GM19452 (cell line): ENCODE measurements around the gene UTF1.

Source experiments
- ATAC-seq: cut with Tn5 transposase; IDR thresholded peaks from one replicate; pipeline ENCODE4 v1.9.1; 2021; ENCODE audit not compliant: unreplicated experiment

The UTF1 gene

DNA sequence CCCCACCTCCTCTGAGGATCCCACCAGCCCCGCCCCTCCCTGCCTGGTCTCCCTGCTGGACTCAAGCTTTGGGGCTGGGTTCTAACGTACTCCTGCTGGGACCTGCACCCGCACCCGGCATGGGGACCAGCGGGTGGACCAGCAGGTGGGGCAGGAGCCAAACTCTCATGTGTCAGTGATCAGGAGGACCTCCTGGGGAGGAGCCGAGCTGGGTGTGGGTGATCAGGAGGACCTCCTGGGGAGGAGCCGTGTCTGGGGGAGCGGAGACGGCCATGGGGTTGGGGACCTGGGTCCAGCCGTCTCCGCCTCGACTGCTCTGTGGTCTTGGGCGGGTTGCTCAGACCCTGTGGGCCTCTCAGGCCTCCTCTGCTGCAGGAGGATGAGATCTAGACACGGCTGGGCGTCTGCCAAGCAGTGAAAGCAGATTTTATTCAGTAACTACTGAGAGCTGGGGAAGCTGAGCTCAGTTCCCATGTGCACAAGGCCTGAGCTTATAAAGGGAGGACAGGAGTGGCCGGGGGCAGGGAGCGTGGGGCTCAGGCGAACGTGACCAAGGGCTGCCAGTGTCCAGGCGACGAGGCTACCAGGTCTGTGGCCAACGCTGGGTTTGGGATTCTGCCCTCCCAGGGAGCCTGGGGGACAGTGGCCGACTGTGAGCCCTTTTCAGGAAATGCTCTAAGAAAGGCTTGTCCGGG, 33.6 kb upstream of the UTF1 start:
- no peak for ATAC-seq

DNA sequence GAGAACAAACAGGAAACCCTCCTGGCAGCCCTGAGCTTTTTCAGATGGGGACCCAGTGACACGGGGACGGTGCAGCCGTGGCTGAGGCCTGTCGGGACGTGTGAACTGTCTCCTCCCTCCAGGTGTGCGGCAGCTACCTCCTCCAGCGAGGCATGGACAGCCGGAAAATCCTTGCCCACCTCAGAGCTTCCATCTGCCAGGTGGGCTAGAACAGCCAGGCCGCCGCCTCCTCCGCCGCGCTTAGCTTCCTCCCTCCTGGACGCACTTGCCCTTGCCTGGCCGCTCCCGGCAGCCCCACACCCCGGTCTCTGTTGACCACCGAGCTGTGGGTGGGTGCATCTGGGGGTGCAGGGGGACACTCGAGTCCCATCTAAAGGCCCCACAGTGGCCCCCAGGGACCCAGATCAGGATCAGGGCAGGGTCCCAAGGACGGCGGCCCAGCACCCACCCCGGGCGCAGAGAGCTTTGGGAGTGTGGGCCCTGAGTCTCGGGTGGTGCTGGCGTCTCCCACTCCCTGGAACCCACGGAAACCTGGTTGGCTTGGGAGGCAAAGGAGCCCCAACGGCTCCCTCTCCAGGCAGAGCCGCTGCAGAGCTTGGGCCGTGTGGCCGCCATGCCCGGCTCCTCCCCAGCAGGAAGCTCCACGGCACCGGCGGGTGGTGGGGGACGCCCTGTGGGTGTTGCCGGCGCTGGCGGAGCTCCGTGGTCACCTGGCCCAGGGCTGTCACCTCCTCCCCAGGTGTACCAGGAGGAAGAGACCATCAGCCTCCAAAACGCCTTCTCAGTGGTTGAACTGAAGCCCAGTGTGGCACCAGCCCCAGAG, 32.9 kb upstream of the UTF1 start:
- ATAC-seq, result no peak

DNA sequence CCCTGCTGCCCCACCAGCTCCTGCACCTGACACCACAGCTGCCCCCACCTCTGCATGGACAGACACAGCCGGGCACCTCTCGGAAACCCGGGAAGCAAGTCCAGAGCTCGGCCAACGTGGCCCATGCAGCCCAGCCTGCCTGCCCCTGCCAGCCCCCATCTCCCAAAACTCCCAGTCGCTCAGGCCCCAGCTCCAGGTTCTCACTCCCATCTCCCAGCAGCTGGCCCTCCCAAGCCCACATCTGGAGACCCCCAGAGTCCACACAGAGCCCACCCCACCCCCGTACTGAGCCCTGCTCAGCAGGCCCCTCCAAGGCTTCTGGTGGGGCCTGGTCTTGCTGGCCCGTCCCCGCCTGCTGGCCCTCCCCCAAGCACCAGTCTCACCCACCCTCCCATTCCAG, 32.2 kb upstream of the UTF1 start:
- ATAC-seq, result no peak

DNA sequence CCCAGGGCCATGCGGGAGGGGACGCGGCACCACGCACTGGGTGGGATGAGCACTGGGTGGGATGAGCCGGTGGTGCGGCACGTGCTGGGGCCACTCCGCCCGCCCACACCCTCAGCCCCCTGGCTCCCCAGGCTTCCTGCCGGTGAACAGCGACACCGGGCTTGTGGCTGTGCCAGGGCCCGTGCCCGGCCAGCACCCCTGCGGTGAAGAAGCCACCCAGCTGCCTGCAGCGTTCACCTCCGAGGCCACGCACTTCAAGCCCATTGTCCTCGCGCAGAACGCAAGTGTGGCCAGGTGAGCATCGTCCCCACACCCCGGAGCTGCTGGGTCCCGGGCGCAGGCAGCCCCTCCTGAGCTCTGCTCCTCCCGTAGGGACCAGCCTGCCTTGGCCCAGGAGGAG, 31.8 kb upstream of the UTF1 start:
- ATAC-seq, result no peak

DNA sequence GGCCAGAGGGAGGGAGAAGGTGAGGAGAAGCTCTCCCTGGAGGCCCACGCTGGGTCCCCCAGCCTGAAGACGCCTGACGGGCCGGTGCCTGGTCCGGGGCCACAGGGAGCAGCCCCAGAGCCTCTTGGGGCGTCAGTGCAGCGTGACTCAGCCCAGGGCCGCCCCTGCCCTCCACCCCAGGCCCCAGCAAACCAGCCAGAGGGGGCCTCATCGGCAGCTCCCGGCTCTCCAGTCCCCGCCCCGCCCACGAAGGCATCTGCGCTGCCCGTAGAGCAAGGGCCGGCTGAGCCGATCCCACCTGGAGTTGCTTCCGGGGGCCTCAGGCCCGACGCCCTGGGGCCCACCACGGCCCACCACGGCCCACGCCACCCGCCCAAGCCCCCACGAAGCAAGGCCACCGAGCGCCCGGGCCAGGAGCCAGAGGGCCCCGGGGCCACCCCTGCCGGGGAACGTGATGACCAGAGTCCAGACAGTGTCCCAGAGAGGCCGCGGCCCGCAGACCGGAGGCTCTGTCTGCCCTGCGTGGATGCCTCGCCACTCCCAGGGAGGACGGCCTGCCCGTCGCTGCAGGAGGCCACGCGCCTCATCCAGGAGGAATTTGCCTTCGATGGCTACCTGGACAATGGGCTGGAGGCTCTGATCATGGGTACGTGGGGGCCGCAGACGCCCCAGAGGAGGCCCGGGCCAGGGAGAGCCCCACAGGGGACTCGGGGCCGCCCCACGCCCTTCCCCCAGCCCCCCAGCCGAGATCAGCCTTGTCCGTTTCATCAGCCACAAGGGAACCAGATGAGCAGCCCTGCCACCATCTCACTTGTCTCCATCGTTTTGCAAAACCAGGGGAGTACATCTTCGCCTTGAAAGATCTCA, 31.2 kb upstream of the UTF1 start:
- ATAC-seq, result no peak

DNA sequence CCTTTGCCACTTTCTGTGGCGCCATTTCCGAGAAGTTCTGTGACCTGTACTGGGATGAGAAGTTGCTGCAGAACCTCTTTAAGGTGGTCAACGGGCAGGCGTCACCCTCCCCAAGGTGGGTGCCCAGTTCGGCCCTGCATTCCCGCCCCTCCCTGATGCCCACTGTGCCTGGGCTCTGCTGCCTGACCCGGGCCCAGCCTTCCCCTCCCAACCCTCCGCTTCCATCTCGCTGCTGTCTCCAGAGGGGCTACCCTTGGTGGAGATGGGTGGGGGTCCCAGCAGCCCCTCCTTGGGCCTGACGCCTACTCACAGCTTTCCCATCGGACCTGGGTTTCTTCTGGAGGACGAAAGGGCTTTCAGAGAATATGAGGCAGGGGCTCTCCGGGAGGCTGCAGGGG, 30.5 kb upstream of the UTF1 start:
- no peak for ATAC-seq

DNA sequence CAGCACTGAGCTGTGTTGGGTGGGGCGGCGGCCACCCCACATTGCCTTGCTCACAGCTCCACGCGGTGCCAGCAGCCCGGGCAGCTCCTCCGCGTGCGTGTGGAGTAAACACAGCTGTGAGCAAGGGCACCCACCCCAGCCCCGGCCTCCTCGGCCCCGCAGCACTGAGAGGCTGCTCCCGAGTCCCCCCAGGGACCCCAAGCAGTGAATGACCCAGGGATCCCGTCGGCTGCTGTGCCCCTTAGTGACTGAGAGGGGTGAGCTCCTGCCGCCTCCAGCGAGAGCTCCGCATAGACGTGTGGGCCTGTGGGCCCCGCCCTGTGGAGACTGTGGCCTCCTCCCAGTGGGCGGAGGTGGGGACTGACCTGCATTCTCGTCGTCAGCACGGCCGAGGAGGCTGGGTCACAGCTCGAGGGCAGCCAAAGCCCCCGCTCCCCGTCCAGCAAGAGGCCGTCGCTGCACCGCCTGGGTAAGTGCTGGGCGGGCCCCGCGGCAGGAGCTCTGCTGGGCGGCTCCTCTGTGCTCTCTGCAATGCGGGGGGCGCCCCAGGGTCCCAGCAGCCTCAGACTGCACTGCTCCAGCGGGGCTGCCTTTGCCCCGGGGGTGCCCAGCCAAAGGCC, 29.9 kb upstream of the UTF1 start:
- ATAC-seq, result no peak

DNA sequence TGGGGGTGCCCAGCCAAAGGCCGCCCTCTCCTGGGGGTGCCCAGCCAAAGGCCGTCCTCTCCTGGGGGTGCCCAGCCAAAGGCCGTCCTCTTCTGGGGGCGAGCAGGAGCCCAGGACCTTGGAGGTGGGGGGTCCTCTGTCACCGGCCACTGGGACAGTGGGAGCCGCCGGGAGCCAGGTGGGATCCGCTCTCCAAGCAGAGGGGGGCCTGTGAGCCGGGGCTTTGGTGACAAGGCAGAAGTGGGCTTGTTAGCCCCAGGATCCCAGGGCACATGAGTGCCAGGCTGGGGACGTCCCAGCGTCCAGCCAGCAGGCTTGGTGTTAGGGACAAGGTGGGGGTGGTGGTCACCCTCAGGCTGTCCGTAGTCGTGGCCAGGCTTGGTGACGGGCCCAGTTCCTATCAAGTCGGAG, 29.4 kb upstream of the UTF1 start:
- ATAC-seq, result no peak

DNA sequence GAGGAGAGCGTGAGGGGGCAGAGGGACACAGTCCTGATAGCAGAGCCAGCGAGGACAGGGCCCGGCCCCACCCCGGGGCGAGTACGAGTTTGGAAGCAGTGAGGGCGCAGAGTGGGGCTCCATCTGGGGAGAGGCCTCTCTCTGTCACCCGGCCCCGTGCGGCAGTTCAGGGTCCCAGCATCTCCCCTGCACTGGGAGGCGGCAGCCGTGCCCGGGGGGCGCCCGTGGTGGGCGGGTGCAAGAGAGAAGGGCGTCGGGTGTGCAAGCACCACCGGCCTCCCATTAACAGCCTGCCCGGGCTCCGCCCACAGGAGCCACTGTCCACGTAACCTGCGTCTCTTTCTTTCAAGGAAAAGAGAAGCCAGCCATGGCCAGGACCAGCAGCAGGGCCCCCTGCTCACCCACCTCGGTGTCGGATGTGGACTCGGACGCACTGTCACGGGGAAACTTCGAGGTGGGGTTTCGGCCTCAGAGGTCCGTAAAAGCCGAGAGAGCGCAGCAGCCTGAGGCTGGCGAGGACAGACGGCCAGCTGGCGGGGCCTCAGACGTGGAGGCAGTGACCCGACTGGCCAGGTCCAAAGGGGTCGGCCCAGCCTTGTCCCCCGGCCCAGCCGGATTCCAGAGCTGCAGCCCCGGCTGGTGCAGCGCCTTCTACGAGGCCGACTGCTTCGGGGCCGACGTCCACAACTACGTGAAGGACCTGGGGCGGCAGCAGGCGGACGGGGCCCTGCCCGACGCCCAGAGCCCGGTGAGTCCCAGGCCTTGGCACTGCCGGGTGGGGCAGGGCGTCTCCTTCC, 28.7 kb upstream of the UTF1 start:
- ATAC-seq, result no peak

DNA sequence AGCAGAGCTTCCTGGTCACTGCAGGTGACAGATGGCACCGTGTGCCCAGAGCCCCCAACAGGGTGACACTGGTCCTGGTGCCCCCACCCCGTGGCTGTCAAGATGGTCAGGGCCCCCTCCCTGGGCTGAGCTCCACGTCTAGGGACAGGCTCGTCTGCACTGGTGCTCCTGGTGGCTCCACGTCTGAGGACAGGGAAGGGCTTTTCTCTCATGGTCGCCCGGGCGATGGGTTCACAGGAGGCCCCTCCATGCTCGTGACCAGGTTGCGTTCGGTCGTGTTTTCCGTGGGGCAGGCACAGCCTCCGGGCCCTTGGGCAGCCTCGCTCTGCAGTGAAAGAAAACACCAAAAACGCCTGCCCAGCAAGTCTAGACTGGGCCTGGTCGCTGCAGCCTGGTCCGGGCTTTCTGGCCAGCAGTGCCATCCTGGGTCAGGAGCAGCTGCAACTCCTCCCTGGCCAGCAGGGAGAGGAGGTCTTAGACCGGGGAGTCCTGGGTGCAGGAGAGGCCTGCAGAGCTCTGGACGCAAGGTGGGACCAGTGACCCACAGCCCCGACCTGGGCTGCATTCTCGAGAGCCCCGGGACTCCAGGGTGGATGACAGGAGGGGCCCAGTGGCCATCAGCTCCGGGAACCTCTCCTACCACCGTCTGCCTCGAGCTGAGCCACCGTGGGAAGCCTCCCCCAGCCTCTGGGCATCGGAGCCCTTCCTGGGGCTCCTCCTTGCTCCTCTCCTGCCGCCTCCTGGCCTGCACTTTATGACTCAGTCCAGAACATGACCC, 27.9 kb upstream of the UTF1 start:
- ATAC-seq, result no peak

DNA sequence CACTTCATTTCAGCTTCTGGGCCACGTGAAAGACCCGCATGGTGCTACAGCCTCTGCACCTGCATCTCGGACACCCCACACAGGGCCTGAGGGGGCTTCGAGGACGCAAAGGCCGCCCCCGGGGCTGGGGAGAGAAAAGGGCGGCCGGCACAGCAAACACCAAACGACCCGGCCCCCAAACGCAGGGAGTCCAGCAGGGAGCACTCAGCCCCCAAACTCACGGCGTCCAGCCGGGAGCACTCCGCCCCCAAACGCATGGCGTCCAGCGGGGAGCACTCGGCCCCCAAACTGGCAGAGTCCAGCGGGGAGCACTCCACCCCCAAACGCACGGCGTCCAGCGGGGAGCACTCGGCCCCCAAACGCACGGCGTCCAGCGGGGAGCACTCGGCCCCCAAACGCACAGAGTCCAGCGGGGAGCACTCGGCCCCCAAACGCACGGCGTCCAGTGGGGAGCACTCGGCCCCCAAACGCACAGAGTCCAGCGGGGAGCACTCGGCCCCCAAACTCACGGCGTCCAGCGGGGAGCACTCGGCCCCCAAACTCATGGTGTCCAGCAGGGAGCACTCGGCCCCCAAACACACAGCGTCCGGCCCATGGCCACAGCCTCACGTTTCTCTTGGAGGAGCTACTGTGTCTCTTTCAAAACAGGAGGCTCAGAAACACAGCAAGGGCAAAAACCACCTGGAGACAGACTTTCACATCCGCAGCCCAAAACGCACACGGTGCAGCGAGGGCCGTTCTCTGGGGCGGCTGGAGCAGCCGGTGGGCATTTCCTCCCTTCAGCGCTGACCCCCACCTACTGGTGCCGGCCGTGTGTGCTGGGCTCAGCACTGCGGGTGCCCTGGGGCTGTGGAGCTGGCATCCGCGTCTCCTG, 27.0 kb upstream of the UTF1 start:
- no peak for ATAC-seq

DNA sequence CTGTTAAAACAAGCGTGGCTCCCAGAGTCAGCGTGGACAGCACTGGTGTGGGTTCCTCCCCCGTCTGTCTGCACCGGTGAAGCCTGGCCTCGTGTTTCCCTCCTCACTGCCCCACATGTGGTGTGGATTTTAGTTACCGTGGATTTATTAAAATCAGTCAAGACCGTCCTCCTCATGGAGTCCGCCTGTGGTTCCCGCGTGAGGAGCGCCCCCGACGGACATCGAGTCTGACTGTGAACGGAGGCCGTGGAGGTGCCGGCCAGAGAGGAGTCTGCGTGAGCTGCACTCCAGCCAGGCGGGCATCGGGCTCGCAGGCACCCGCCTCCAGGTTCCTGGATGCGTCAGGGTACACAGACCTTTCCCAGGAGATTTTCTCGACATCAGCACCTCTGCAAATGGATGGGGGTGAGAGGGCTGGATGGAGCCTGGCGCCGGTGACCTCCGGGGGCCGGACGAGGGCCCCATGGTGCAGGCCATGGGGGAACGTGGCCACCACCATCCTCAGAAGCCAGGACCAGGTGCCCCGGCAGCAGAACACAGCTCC, 26.3 kb upstream of the UTF1 start:
- ATAC-seq, result no peak

DNA sequence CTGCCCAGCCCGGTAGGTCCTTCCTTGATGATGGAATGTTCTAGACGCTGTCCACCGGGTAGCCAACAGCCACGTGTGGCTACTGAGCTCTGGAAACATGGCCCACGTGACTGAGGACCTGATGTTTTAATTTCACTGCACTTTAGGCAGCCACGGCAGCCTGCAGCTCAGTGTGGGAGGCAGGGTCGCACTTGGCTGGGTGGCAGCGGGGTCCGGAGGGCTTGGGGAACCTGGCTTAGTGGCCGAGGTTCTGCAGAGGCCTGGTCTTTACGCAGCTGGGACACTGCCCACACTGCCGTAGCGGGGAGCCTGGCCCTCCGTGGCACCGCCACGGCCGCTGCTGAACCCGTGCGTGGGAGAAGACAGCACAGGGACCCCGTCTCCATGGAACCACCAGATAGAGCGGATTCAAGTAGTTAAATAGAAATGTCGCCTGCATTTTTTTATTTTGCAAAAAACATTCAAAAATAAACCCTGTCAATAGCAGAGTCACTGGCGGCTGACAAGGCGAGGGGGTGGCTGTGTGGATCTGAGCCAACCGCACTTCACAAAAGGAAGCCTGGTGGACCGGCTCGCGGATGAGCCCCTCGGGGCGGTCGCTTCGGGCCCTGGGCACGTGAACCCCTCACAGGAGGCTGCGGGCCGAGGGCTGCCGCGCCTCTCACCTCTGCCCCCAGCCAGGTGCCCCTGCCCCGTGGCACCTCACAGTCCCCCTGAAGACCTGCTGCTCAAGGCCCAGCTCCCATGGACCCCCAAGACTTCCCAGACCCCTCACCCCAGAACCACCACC, 25.6 kb upstream of the UTF1 start:
- ATAC-seq, result no peak

DNA sequence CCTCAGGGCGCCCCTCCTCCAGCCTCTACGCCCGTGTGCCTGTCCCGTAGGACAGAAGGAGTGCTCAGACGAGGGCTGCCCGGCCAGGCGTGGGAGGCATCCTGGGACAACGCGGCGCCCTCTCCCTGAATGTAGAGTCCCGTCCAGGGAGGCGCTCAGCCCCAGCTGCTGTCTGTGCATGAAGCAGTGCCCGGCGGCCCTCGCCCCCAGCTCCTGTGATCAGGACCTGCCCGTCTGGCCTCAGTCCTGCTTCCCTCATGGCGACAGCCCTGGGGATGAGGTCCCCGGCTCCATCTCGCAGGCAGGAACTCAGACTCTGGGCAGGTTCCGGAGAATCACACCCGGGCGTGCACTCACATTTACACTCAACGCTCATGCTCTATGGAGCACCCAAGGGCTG, 24.9 kb upstream of the UTF1 start:
- ATAC-seq, result no peak

DNA sequence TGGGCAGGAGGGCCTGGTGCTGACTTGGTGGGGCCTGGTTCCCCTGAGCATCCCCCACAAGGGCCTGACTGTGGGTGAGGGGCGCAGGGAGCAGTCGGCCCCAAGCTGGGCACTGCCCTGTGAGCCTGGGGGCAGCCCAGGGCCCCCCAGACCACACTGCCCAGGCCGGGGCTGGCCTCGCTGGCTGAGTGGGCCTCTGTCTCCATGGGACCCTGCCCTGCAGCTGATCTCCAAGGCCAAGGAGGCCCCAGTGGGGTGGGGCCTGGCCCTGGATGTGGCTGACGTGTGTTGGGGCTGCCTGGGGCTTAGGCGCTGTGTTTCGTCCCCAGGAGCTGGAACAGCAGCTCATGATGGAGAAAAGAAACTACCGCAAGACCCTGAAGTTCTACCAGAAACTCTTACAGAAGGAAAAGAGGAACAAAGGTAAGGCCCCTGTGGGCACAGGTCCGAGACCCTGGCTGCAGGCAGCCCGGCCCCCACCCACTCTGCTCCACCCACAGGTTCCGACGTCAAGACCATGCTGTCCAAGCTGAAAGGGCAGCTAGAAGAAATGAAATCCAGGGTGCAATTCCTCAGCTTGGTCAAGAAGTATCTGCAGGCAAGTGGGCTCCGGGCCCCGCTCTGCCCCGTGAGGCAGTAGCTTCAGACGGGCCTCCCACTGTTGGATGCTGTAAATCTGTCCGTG, 23.5 kb upstream of the UTF1 start:
- ATAC-seq, result no peak

DNA sequence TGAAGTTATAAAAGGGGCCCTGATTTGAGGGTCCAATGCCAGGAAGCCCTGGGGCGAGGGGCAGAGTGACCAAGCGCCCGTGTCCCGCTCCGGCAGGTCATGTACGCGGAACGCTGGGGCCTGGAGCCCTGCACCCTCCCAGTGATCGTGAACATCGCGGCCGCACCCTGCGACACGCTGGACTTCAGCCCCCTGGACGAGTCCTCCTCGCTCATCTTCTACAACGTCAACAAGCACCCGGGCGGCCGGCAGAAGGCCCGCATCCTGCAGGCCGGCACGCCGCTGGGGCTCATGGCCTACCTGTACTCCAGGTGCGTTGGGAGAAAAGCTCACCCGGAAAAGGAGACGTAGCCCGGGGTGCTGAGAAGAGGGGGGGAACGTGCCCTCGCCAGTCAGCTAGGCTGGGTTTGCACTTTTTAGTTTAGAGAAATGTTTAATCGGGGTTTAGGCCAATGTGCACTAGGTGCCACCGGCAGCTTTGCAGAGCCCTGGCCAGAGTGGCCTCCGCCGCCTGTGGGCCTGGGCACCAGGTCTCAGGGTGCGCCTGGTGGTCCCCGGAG, 22.9 kb upstream of the UTF1 start:
- ATAC-seq, result no peak

DNA sequence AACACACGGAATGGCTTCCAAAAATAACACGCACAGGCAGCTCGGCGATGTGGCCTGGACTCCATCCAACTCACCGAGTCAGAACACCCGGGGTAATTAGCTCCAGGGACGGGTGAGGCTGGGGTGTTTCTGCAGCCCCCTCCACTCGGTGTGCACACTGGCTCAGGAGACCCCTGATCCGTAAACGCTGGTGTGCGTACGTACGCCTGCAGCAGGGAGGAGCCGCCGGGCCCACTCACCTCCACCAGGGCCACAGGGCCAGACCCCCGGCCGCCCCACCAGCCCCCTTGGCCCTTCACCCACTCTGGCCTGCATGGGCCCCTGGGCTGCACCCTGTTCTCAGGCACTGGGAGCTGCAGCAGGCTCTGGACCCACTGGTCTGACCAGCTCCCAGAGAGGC, 22.4 kb upstream of the UTF1 start:
- ATAC-seq, result no peak
